NCI-H524 (cell line): Measurements from ENCODE around the gene SLC29A4.
"Not testable (repeated sequence)": the region's sequence is repeated elsewhere in the genome, so short reads cannot be mapped to it uniquely, and the experiment has no call there.

Source experiments
- DNase-seq, 2 experiments: peaks; one replicate each; lab custom pipeline; 2025; lab: John Stamatoyannopoulos, UW

Gene SLC29A4

GRCh38 chr7:5274441-5274840, 8.3 kb upstream of the SLC29A4 start:
- DNase-seq = no peak

GRCh38 chr7:5274985-5275431, 7.7 kb upstream of the SLC29A4 start:
- DNase-seq = peak in 1 of 2 experiments; percentile 48

- DNase-seq = peak in 1 of 2 experiments; percentile 47
Observed at GRCh38 chr7:5275510-5275909, 7.2 kb upstream of the SLC29A4 start.

- DNase-seq = not testable (repeated sequence)
Observed at GRCh38 chr7:5276123-5276522, 6.6 kb upstream of the SLC29A4 start.

GRCh38 chr7:5276611-5277010, 6.1 kb upstream of the SLC29A4 start:
- DNase-seq = peak; percentile 39 to 85

GRCh38 chr7:5278766-5279165, 4.0 kb upstream of the SLC29A4 start:
- DNase-seq = no peak

- no peak for DNase-seq
Observed at GRCh38 chr7:5279734-5280133, 3.0 kb upstream of the SLC29A4 start.

- DNase-seq = not testable (repeated sequence)
Observed at GRCh38 chr7:5281598-5282500, 894 bp upstream of the SLC29A4 start.

- DNase-seq = no peak
Observed at GRCh38 chr7:5283421-5284303, 919 bp downstream of the SLC29A4 start.

- DNase-seq = peak; percentile 86 to 93
Observed at GRCh38 chr7:5284304-5285281, 1.9 kb downstream of the SLC29A4 start.

- DNase-seq = no peak
Observed at GRCh38 chr7:5286933-5287332, 4.2 kb downstream of the SLC29A4 start.

- not testable (repeated sequence) for DNase-seq
Observed at GRCh38 chr7:5287373-5287772, 4.6 kb downstream of the SLC29A4 start.

- DNase-seq = no peak
Observed at GRCh38 chr7:5287802-5288201, 5.1 kb downstream of the SLC29A4 start.

- DNase-seq = not testable (repeated sequence)
Observed at GRCh38 chr7:5288560-5288959, 5.8 kb downstream of the SLC29A4 start.

GRCh38 chr7:5289355-5289754, 6.6 kb downstream of the SLC29A4 start:
- DNase-seq = no peak

GRCh38 chr7:5291301-5291700, 8.6 kb downstream of the SLC29A4 start:
- DNase-seq = no peak

- not testable (repeated sequence) for DNase-seq
Observed at GRCh38 chr7:5291711-5292335, 9.1 kb downstream of the SLC29A4 start.

GRCh38 chr7:5294169-5294987, 11.6 kb downstream of the SLC29A4 start:
- DNase-seq = no peak

- no peak for DNase-seq
Observed at GRCh38 chr7:5295039-5296014, 12.6 kb downstream of the SLC29A4 start.
